GM19324 (cell line): ENCODE data around the gene ELOB.

Experiments
- ATAC-seq: cut with Tn5 transposase; IDR thresholded peaks from one replicate; pipeline ENCODE4 v1.9.1; 2021; ENCODE audit warnings: mild to moderate bottlenecking, moderate library complexity; ENCODE audit not compliant: unreplicated experiment, low FRiP score

ELOB gene

GRCh38 chr16:2751577-2752034 is 25.5 kb downstream of the ELOB start:
- ATAC-seq: peak; percentile 36

GRCh38 chr16:2749936-2750335 is 27.1 kb downstream of the ELOB start:
- ATAC-seq: no peak

- ATAC-seq: no peak
These were observed 27.6 kb downstream of the ELOB start for GRCh38 chr16:2749476-2749875.

GRCh38 chr16:2748757-2749455 is 28.2 kb downstream of the ELOB start:
- no peak for ATAC-seq

- no peak for ATAC-seq
These were observed 31.1 kb downstream of the ELOB start for GRCh38 chr16:2745961-2746360.

GRCh38 chr16:2745116-2745890 is 31.8 kb downstream of the ELOB start:
- no peak for ATAC-seq

- no peak for ATAC-seq
These were observed 32.4 kb downstream of the ELOB start for GRCh38 chr16:2744711-2745110.

- ATAC-seq: no peak
These were observed 33.9 kb downstream of the ELOB start for GRCh38 chr16:2743007-2743810.

- no peak for ATAC-seq
These were observed 34.6 kb downstream of the ELOB start for GRCh38 chr16:2742323-2743006.

- no peak for ATAC-seq
These were observed 35.9 kb downstream of the ELOB start for GRCh38 chr16:2741168-2741567.

- ATAC-seq: no peak
These were observed 36.6 kb downstream of the ELOB start for GRCh38 chr16:2740476-2740875.

- no peak for ATAC-seq
These were observed 37.3 kb downstream of the ELOB start for GRCh38 chr16:2739625-2740430.

- no peak for ATAC-seq
These were observed 38.5 kb downstream of the ELOB start for GRCh38 chr16:2738615-2739014.

- ATAC-seq: no peak
These were observed 39.1 kb downstream of the ELOB start for GRCh38 chr16:2737895-2738418.

- ATAC-seq: no peak
These were observed 39.9 kb downstream of the ELOB start for GRCh38 chr16:2737238-2737605.

- ATAC-seq: no peak
These were observed 40.4 kb downstream of the ELOB start for GRCh38 chr16:2736476-2737237.

- ATAC-seq: no peak
These were observed 42.1 kb downstream of the ELOB start for GRCh38 chr16:2734844-2735515.

GRCh38 chr16:2728034-2728433 is 49.0 kb downstream of the ELOB start:
- ATAC-seq: no peak
